HG03159 (cell line): ENCODE data around the gene CAMK4.
A peak's percentile ranks its signal among the peaks of the same experiment; 100 is the strongest.
"Not testable (repeated sequence)": the region's sequence is repeated elsewhere in the genome, so short reads cannot be mapped to it uniquely, and the experiment has no call there.

ENCODE experiments used
- ATAC-seq: cut with Tn5 transposase; IDR thresholded peaks from one replicate; pipeline ENCODE4 v1.9.1; 2021; ENCODE audit warnings: mild to moderate bottlenecking, moderate library complexity; ENCODE audit not compliant: unreplicated experiment

Gene CAMK4

DNA sequence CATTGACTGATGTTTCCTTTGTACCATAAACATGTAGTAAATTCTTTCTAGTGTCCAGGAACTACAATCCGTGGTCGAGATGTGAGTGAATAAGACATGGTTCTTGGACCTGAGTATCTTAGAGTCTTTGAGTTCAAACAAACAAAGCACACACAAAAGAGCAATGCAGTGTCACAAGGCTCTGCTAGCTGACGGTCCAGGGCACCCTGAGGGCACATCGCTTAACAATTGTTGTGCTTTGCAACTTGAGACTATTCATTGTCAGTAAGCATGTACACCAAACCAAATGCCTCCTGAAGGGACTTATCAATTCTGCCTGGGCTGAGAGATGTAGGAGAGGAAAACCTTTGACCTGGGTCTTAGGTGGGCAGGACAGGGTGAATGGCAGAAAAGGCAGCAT, 84.8 kb downstream of the CAMK4 start:
- ATAC-seq: no peak

GRCh38 chr5:111309384-111309783, 85.2 kb downstream of the CAMK4 start:
- ATAC-seq: no peak

DNA sequence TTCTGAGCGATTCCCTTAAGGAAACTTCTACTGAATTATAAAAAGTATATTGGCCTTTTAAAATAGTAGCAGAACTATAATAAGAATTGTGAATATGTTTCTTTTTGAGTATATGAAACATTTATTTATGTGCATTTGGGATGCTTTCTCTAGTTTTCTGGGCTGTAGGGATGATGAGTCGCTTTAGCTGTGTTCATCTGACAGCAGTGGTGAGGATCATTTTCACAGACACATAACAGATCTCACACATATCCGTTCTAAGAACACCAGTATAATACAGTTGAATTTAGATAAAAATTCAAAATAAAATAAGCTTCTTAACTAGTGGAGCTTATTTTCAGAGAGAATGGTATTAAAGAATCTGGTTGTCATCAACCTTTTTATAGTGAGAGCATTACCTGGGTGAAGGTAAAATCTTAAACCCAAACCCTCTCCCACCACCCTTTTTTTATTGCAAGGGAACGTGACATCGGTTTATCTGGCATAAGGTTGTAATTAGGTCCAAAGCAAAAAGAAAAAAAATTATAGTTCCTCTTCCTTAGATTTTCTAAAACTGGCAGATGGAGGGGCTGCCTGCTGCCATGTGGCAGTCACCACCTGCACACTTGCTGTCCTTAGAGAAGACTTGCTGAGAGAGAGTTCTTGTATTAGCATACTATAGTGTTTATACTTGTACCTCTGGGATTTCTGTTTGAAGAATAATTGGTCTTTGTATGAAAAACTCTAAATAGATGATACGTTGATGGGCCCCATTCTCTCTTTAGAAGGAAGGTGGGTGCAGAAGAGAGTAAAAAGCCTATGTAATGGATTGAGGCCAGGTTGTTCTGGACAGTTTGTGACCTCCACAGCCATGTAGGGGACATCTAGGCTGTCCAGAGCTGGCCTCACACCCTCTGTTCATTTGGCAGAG, 86.8 kb downstream of the CAMK4 start:
- no peak for ATAC-seq

DNA sequence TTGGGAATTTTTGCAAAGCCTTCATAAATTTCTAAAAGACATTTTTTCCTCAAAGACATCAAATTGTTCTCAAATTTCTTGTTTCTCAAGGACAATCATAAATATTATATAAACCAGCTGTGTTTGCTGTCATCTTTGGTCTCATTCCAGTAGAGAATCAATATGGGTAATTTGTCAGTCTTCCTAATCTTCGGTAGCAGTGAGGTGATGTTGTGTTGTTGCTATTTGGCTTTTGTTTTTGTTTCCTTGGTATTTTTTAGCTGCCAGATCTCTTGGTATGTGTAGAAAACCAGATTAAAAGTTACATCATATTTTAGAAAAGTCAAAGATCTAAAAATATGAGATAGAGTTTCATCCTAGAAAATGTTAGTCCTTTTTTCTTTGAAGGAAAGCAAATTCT, 87.5 kb downstream of the CAMK4 start:
- no peak for ATAC-seq

GRCh38 chr5:111313017-111313724, 89.0 kb downstream of the CAMK4 start:
- no peak for ATAC-seq

GRCh38 chr5:111320953-111321352, 96.8 kb downstream of the CAMK4 start:
- ATAC-seq: no peak

DNA sequence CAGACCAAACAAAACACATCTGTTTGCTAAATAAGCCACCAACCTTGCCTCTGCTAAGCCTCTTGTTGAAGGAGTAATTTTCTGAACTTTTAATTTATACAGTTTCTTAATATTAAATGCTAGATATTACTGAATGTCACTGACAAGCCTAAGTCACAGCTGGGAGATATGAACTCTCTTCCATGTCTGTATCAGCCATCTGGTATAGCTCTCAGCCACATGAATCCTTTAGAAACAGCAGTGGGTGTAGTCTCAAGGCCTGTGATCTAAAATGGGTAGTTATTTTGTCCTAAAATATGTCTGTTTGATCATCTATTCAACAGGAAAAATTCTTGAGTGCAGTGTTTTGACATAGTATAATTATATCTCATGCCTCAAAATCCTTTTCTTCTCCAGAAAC, 97.2 kb downstream of the CAMK4 start:
- ATAC-seq: no peak

- ATAC-seq: no peak
Measured at GRCh38 chr5:111326551-111326950, 102.4 kb downstream of the CAMK4 start.

GRCh38 chr5:111337133-111337532, 112.9 kb downstream of the CAMK4 start:
- ATAC-seq: no peak

DNA sequence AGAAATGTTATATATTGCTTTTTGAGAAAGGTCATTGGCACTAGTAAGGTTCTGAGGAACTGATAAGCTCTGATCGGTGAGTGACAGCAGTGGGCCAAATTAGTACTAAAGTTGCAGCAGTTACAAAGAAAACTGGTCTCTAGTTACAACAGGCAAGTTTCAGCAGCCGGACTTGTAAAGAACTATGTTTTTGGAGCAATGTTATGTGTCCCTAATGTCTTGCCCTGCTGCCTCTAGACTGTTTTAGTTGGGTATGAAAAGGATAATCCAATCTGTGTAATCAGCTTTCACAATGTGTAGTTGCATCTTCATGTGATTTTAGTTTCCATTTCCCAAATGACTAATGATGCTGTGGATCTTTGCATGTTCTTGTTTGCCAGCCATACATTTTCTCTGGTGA, 113.5 kb downstream of the CAMK4 start:
- ATAC-seq: peak; percentile 69

GRCh38 chr5:111345731-111346130, 121.5 kb downstream of the CAMK4 start:
- no peak for ATAC-seq

DNA sequence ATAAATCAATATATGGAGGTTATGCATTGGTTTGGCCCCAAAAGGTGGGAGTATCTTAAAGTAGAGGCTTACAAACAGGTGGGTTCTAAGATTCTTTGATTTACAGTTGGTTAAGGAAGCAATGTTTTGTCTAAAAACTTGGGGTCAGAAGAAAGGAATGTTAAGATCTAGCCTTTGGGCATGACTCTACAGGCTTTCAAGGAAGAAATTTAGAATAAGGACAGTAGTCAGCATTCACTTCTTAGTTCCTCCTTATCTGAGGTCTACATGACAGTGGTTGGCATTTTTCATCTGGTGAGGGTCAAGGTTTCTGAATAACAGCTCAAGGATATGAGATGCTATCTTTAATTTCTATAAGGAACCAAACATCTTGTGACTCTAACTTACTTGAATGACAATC, 122.8 kb downstream of the CAMK4 start:
- no peak for ATAC-seq

DNA sequence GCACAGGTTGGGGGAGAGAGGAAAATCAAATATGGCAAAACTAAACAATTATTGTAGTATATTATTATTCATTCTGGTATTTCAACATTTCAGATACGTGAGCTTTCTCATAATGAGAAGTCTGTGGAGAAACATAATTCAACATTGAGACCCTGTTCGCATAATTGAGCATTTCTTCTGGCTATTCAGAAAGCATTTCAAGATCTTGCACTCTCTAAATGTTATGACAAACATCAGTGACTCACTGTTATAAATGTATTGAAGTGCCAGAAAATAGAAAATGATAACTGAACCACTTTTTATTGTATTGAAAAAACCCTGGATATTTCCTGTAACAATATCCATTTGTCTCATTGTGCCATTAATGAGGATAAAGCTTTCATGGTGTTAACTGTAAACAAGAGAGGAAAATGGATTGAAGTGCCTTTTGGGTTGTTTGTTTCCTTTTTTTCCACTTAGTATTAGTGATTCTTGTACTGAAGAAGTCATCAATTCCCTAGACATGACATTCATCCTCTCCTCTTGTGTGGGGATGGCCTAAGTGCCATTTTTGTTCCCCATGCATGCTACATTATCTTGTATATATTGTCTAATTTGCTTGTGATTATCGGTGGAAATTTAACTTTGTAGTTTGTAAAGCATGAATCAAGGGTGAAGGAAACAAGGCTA, 124.6 kb downstream of the CAMK4 start:
- no peak for ATAC-seq

DNA sequence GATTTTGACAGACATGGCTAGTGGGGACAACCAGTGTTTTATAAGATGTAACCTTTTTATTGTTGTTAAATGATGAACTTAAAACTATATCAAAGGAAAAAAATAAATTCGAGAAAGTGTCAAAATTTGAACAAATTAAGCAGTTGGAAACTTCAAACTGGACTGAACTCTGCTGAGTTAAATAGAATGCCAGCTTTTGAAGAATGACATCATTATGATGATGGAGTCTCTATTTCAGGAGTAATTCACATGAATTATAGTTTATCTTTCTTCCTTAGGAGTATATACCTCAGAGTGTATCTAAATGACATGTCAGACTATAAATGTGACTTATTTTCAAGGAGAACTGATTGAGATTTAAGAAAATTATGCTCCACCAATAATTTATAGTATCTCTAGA, 125.2 kb downstream of the CAMK4 start:
- ATAC-seq: no peak

- ATAC-seq: no peak
Measured at GRCh38 chr5:111353035-111353434, 128.9 kb downstream of the CAMK4 start.

DNA sequence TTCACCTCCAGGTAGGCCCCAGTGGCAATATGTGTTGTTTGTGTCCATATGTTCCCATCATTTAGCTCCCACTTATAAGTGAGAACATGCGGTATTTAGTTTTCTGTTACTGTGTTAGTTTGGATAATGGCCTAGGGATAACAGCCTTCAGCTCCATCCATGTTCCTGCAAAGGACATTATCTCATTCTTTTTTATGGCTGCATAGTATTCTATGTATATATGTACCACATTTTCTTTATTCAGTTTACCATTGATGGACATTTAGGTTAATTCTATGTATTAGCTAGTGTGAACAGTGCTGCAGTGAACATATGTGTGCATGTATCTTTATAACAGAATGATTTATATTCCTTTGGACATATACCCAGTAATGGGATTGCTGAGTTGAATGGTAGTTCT, 134.5 kb downstream of the CAMK4 start:
- ATAC-seq: not testable (repeated sequence)

DNA sequence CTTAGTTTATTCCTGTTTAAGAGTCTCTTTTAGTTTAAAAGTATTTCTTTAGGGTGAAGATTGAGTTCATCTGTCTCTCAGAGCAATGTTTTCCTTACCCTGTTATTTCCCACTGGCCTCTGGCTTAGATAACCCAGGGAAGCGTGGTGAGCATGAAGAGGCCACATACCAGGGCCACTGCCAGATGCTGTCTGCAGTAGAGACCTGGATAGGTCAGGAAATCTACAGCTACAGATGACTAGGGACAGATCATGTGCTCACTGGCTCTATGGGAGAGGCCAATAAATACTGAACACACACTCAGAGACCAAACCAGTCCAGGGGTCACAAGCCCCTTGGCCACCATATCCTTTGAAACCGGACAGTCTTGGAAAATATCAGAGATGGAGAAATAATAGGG, 136.0 kb downstream of the CAMK4 start:
- ATAC-seq: no peak

GRCh38 chr5:111364992-111365391, 140.8 kb downstream of the CAMK4 start:
- no peak for ATAC-seq

- no peak for ATAC-seq
Measured at GRCh38 chr5:111366388-111366787, 142.2 kb downstream of the CAMK4 start.

DNA sequence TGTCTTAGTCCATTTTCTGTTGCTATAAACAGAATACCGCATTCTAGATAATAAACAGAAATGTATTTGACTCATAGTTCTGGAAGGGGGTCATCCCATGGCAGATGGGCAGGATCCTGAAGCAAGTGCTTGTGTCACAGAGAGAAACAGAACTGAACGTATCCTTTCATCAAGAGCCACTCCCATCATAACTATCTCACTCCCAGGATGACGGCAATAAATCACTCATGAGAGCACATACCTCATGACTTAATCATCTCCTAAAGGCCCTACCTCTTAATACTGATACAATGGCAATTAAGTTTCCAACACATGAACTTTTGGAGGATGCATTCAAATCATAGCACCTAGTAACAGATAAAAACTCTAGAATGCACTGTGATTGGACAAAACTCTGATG, 142.9 kb downstream of the CAMK4 start:
- ATAC-seq: no peak

- no peak for ATAC-seq
Measured at GRCh38 chr5:111372799-111373198, 148.6 kb downstream of the CAMK4 start.

DNA sequence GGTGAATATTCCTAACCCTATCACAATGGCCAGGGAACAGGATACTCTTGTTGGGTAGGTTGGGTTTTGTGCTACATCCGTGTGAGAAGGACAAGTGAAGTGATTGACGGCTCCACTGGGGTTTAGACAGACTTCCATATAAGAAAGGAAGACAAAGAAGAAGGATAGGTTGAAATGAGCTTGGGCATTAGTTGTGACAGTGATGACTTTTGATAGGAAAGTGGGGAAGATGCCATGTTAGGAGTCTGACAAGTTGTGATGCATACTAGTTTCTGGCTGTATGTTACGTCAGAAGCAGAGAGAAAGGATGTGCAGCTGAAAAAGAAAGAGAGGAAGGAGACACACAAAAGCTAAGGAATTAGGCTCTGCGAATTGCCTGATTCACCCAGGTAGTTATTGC, 150.2 kb downstream of the CAMK4 start:
- no peak for ATAC-seq
